HEK293 (cell line): ENCODE measurements around the gene IL2RG.
A peak's percentile ranks its signal among the peaks of the same experiment; 100 is the strongest.

Experiments used
- CTCF ChIA-PET: fragments of 350-600 bp; formaldehyde crosslinking; extraction: SDS; loops from one replicate; lab custom pipeline; 2021; ENCODE audit warnings: antibody characterized with exemption; lab: Yijun Ruan, JAX
- POLR2A ChIA-PET: fragments of 300-600 bp; formaldehyde crosslinking; extraction: SDS; loops from one replicate; lab custom pipeline; 2020; ENCODE audit warnings: antibody characterized with exemption, inconsistent platforms; lab: Yijun Ruan, JAX
- H3K27ac ChIP-seq: fragments of 200-500 bp; sonication (Bioruptor generic); 2 replicates; pipeline ENCODE4 v1.5.1; 2014; ENCODE audit warnings: low read depth, low read length, control low read depth, inconsistent platforms; ENCODE audit errors: extremely low read depth
- H3K36me3 ChIP-seq, 2 experiments: fragments of 200-500 bp in 1 of 2; sonication (Bioruptor generic) in 1 of 2; 1 replicate in 1 of 2; 2 replicates in 1 of 2; pipeline ENCODE4 v1.5.1; 2014 to 2017; ENCODE audit warnings: inconsistent platforms in 2 of 2, low read length in 2 of 2; ENCODE audit not compliant: control insufficient read depth in 2 of 2, insufficient read depth in 1 of 2
- H3K4me1 ChIP-seq: fragments of 200-500 bp; sonication (Bioruptor generic); 2 replicates; pipeline ENCODE4 v1.5.1; 2014; ENCODE audit warnings: mild to moderate bottlenecking, low read length, inconsistent platforms; ENCODE audit not compliant: control insufficient read depth, insufficient read depth
- H3K4me3 ChIP-seq: 2 replicates; pipeline ENCODE4 v1.5.1; 2011; ENCODE audit warnings: low read depth, mild to moderate bottlenecking, control low read depth, low read length, moderate library complexity
- H3K9me3 ChIP-seq: fragments of 200-500 bp; sonication (Bioruptor generic); 2 replicates; pipeline ENCODE4 v1.5.1; 2014; ENCODE audit warnings: low read depth, low read length, inconsistent platforms; ENCODE audit not compliant: control insufficient read depth, insufficient read depth
- SETDB1 ChIP-seq: IDR thresholded peaks from one replicate; pipeline ENCODE4 v1.6.1; 2017; ENCODE audit warnings: mild to moderate bottlenecking, low read length, moderate library complexity, mixed read lengths; ENCODE audit not compliant: insufficient read length
- SP3 ChIP-seq: fragments of 450-650 bp; formaldehyde crosslinking; IDR thresholded peaks from 2 replicates; pipeline ENCODE4 v1.5.1; 2016; ENCODE audit warnings: missing biosample characterization, missing genetic modification characterization
- ZBTB21 ChIP-seq: fragments of 450-650 bp; formaldehyde crosslinking; IDR thresholded peaks from 2 replicates; pipeline ENCODE4 v1.5.1; 2017; ENCODE audit warnings: missing biosample characterization, missing genetic modification characterization
- ZFP3 ChIP-seq: fragments of 450-650 bp; formaldehyde crosslinking; IDR thresholded peaks from 2 replicates; pipeline ENCODE4 v1.5.1; 2016; ENCODE audit warnings: low read depth, missing biosample characterization, missing genetic modification characterization
- ZNF140 ChIP-seq: fragments of 450-650 bp; formaldehyde crosslinking; IDR thresholded peaks from 2 replicates; pipeline ENCODE4 v1.5.1; 2016; ENCODE audit warnings: missing biosample characterization, missing genetic modification characterization
- ZNF335 ChIP-seq: fragments of 450-650 bp; formaldehyde crosslinking; conservative IDR thresholded peaks from 2 replicates; pipeline ENCODE4 v1.5.1; 2016; ENCODE audit warnings: missing biosample characterization, missing genetic modification characterization
- ZNF514 ChIP-seq: fragments of 450-650 bp; formaldehyde crosslinking; IDR thresholded peaks from 2 replicates; pipeline ENCODE4 v1.5.1; 2016; ENCODE audit warnings: missing biosample characterization, missing genetic modification characterization
- ZNF561 ChIP-seq: fragments of 450-650 bp; IDR thresholded peaks from 2 replicates; pipeline ENCODE4 v1.5.1; 2018; ENCODE audit warnings: missing biosample characterization, missing genetic modification characterization, borderline replicate concordance
- ZNF658 ChIP-seq: fragments of 450-650 bp; formaldehyde crosslinking; IDR thresholded peaks from 2 replicates; pipeline ENCODE4; 2016; ENCODE audit warnings: missing biosample characterization, missing genetic modification characterization
- ZNF785 ChIP-seq: fragments of 450-650 bp; formaldehyde crosslinking; IDR thresholded peaks from 2 replicates; pipeline ENCODE4 v1.5.1; 2016; ENCODE audit warnings: missing biosample characterization, missing genetic modification characterization
- ZSCAN23 ChIP-seq: fragments of 450-650 bp; formaldehyde crosslinking; IDR thresholded peaks from 2 replicates; pipeline ENCODE4 v1.5.1; 2016; ENCODE audit warnings: missing biosample characterization, missing genetic modification characterization
- ZXDB ChIP-seq: fragments of 450-650 bp; formaldehyde crosslinking; IDR thresholded peaks from 2 replicates; pipeline ENCODE4 v1.5.1; 2016; ENCODE audit warnings: missing biosample characterization, missing genetic modification characterization
- TF ChIP-seq, protein P1 (sequence below): fragments of 450-650 bp; formaldehyde crosslinking; IDR thresholded peaks from 2 replicates; pipeline ENCODE4; 2016; ENCODE audit warnings: missing biosample characterization, missing genetic modification characterization
- TF ChIP-seq, protein P2 (sequence below): fragments of 450-650 bp; formaldehyde crosslinking; IDR thresholded peaks from 2 replicates; pipeline ENCODE4 v1.5.0; 2017; ENCODE audit warnings: missing biosample characterization, missing genetic modification characterization, borderline replicate concordance
- TF ChIP-seq, protein P3 (sequence below): fragments of 450-650 bp; formaldehyde crosslinking; IDR thresholded peaks from 2 replicates; pipeline ENCODE4 v1.5.1; 2016; ENCODE audit warnings: missing biosample characterization, missing genetic modification characterization
- TF ChIP-seq, protein P4 (sequence below): fragments of 450-650 bp; IDR thresholded peaks from 2 replicates; pipeline ENCODE4 v1.5.1; 2018; ENCODE audit warnings: missing biosample characterization, missing genetic modification characterization

Gene IL2RG

GRCh38 chrX:71118032-71118984, 6.9 kb upstream of the IL2RG start, which contains the start of gene MED12 (continued):
- peak; percentile 86 for TF ChIP-seq ZNF335 (tag by site-specific recombination)
- peak; percentile 43; the same call in 1 of the 2 replicates for TF ChIP-seq SP3 (tag by site-specific recombination)
- 0 out of 2 replicates have a peak, but pooled peaks have one; percentile 48 for TF ChIP-seq ZNF561
- no peak for TF ChIP-seq ZBTB21 (tag by site-specific recombination)
- TF ChIP-seq, protein P1, sequence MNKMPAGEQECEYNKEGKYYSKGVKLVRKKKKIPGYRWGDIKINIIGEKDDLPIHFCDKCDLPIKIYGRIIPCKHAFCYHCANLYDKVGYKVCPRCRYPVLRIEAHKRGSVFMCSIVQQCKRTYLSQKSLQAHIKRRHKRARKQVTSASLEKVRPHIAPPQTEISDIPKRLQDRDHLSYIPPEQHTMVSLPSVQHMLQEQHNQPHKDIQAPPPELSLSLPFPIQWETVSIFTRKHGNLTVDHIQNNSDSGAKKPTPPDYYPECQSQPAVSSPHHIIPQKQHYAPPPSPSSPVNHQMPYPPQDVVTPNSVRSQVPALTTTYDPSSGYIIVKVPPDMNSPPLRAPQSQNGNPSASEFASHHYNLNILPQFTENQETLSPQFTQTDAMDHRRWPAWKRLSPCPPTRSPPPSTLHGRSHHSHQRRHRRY (tag by site-specific recombination), result no peak
- TF ChIP-seq ZSCAN23 (tag by site-specific recombination), result no peak

DNA sequence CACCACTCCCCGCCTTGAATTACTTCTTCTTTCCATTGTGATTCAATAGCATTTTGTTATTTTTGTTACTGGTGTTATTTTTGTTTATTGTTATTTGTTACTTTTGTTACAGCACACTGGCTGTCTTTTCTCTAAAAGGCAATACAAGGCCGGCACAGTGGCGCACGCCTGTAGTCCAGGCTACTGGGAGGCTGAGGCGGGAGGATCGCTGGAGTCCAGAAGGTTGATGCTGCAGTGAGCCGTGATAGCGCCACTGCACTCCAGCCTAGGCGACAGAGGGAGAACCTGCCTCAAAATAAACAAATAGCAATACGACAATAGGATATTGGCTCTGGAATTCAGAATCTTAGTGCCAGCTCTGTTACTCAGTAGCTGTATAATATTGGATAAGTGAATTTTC, 6.0 kb upstream of the IL2RG start:
- Histone ChIP-seq H3K36me3 (peaks cover 4 to 28% of the 10 kb centered on the region in 2 experiments; a peak in 2 of 3 replicates), H3K27ac (no peak overlapping the region), H3K4me1 (no peaks in the 10 kb centered on the region)
- CTCF ChIA-PET, result interaction anchor here (0.6 to 4.3 kb wide), 3 partner anchors 12 to 515 kb away, joined by 3 to 24 read pairs (median 3); no protein-coding TSS in a partner anchor
- POLR2A ChIA-PET, result interaction anchor here (1.3 to 1.9 kb wide), 5 partner anchors 12 to 55 kb away, joined by 3 to 11 read pairs (median 8); partner anchors contain the start of genes CXorf65 and SNX12
- no peak for TF ChIP-seq ZNF140 (tag by site-specific recombination)
- no peak for TF ChIP-seq ZNF785 (tag by site-specific recombination)
- TF ChIP-seq, protein P2, sequence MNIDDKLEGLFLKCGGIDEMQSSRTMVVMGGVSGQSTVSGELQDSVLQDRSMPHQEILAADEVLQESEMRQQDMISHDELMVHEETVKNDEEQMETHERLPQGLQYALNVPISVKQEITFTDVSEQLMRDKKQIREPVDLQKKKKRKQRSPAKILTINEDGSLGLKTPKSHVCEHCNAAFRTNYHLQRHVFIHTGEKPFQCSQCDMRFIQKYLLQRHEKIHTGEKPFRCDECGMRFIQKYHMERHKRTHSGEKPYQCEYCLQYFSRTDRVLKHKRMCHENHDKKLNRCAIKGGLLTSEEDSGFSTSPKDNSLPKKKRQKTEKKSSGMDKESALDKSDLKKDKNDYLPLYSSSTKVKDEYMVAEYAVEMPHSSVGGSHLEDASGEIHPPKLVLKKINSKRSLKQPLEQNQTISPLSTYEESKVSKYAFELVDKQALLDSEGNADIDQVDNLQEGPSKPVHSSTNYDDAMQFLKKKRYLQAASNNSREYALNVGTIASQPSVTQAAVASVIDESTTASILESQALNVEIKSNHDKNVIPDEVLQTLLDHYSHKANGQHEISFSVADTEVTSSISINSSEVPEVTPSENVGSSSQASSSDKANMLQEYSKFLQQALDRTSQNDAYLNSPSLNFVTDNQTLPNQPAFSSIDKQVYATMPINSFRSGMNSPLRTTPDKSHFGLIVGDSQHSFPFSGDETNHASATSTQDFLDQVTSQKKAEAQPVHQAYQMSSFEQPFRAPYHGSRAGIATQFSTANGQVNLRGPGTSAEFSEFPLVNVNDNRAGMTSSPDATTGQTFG (tag by site-specific recombination), result no peak
- no peak for TF ChIP-seq SETDB1
- no peak for TF ChIP-seq ZNF658
- no peak for TF ChIP-seq ZNF514 (tag by site-specific recombination)
- TF ChIP-seq ZXDB (tag by site-specific recombination), result no peak
- TF ChIP-seq, protein P3, sequence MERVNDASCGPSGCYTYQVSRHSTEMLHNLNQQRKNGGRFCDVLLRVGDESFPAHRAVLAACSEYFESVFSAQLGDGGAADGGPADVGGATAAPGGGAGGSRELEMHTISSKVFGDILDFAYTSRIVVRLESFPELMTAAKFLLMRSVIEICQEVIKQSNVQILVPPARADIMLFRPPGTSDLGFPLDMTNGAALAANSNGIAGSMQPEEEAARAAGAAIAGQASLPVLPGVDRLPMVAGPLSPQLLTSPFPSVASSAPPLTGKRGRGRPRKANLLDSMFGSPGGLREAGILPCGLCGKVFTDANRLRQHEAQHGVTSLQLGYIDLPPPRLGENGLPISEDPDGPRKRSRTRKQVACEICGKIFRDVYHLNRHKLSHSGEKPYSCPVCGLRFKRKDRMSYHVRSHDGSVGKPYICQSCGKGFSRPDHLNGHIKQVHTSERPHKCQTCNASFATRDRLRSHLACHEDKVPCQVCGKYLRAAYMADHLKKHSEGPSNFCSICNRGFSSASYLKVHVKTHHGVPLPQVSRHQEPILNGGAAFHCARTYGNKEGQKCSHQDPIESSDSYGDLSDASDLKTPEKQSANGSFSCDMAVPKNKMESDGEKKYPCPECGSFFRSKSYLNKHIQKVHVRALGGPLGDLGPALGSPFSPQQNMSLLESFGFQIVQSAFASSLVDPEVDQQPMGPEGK (tag by site-specific recombination), result no peak
- TF ChIP-seq ZNF561, result no peak
- TF ChIP-seq ZFP3 (tag by site-specific recombination), result no peak
- TF ChIP-seq, protein P4, sequence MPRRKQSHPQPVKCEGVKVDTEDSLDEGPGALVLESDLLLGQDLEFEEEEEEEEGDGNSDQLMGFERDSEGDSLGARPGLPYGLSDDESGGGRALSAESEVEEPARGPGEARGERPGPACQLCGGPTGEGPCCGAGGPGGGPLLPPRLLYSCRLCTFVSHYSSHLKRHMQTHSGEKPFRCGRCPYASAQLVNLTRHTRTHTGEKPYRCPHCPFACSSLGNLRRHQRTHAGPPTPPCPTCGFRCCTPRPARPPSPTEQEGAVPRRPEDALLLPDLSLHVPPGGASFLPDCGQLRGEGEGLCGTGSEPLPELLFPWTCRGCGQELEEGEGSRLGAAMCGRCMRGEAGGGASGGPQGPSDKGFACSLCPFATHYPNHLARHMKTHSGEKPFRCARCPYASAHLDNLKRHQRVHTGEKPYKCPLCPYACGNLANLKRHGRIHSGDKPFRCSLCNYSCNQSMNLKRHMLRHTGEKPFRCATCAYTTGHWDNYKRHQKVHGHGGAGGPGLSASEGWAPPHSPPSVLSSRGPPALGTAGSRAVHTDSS (tag by site-specific recombination), result no peak
- TF ChIP-seq, all 188 proteins: peak for 0
- Histone ChIP-seq H3K4me3 (no peak overlapping the region), H3K9me3 (no peaks in the 10 kb centered on the region)
